Motor neuron (in vitro differentiated cells): ENCODE measurements around the gene CELA2B. TPM values are rescaled to one million over a fixed set of nuclear protein-coding genes. Genes with fewer than 3 reads are reported as not detected.
A peak's percentile ranks its signal among the peaks of the same experiment; 100 is the strongest.
"Not testable (repeated sequence)": the region's sequence is repeated elsewhere in the genome, so short reads cannot be mapped to it uniquely, and the experiment has no call there.

ENCODE experiments used
- ATAC-seq, 8 experiments: fragments of 200-7000 bp; cut with Tn5 transposase; replicated peaks in 6 of 8; 2 replicates each; pipeline ENCODE4 v1.8.0; 2021; ENCODE audit warnings: mild to moderate bottlenecking in 8 of 8, moderate library complexity in 8 of 8
- H3K27ac ChIP-seq, 2 donors: fragments of 250-450 bp; sonication (Bioruptor Pico); 2 replicates each; pipeline ENCODE4 v1.9.0; 2021; ENCODE audit warnings: antibody characterized with exemption in 2 of 2, mild to moderate bottlenecking in 2 of 2, moderate library complexity in 1 of 2
- H3K4me1 ChIP-seq, 2 donors: fragments of 250-450 bp; sonication (Bioruptor Pico); replicated peaks in 1 of 2; 2 replicates each; pipeline ENCODE4 v1.6.1; 2021; ENCODE audit warnings: antibody characterized with exemption in 2 of 2, mild to moderate bottlenecking in 2 of 2, moderate library complexity in 1 of 2
- H3K4me3 ChIP-seq, 5 donors: fragments of 250-450 bp; sonication (Bioruptor Pico); 2 replicates each; pipeline ENCODE4 v1.9.0; 2021; ENCODE audit warnings: antibody characterized with exemption in 5 of 5, mild to moderate bottlenecking in 5 of 5, moderate library complexity in 4 of 5
- WGBS, 10 experiments: fragments of 450-650 bp; shearing (Covaris generic); methylation state at CpG; one replicate each; pipeline ENCODE4 v1.0.0; 2022; 5-methylcytosine and 5-hydroxymethylcytosine counted together
- in situ Hi-C, 9 experiments: fragments of 400-800 bp; cut with MboI; loops; one replicate each; pipeline ENCODE4 v1.15.0; 2021; ENCODE audit warnings: low sequenced_read_pairs in 9 of 9, low pct_unique_long_range_greater_than_20kb in 2 of 9; ENCODE audit not compliant: unreplicated experiment in 9 of 9
- total RNA-seq, 8 experiments: library from RNA; unstranded; fragments of 300-600 nt; gene quantifications; 2 replicates each; pipeline versions ENCODE4 v1.2.3 to v1.2.4, GENCODE V29; 2022

The CELA2B gene
- total RNA-seq, 8 experiments from 2014 or later: not detected

DNA sequence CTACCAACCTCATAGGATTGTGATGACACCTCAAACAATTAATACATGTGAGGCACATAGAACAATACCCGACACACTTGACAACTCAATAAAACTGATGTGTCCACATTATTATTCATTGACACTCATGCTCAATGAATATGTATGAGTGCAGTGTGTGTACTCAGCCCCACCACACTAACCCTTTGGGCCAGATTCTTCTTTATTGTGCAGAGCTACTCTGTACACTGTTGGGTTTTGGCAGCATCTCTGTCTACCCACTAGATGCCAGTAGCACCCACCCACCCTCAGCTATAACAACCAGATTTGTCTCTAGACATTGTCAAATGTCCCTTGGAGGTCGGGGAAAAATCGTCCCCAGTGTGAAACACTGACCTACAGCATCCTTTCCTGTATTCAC, 38.0 kb downstream of the CELA2B start:
- WGBS, 10 experiments: 57 to 100% (median 80%) methylated on average over 1 to 3 of the region's 3 CpGs; no CpG with 5 or more reads in 2 of the 10 experiments
- Histone ChIP-seq H3K4me3 (no peak overlapping the region), H3K27ac (no peak overlapping the region), H3K4me1 (no peaks in the 10 kb centered on the region)
- peak in 7 of 8 experiments; percentile 30 to 78 (median 52) for ATAC-seq
- in situ Hi-C loops: no loop called here

- in situ Hi-C loops, H3K4me1 ChIP-seq, H3K27ac ChIP-seq, ATAC-seq, H3K4me3 ChIP-seq: not testable (repeated sequence)
- 91 to 100% (median 100%) methylated on average over 1 to 5 of the region's 5 CpGs; no CpG with 5 or more reads in 3 of the 10 experiments for WGBS, 10 experiments
These were observed 38.7 kb downstream of the CELA2B start for GRCh38 chr1:15514557-15514956.

DNA sequence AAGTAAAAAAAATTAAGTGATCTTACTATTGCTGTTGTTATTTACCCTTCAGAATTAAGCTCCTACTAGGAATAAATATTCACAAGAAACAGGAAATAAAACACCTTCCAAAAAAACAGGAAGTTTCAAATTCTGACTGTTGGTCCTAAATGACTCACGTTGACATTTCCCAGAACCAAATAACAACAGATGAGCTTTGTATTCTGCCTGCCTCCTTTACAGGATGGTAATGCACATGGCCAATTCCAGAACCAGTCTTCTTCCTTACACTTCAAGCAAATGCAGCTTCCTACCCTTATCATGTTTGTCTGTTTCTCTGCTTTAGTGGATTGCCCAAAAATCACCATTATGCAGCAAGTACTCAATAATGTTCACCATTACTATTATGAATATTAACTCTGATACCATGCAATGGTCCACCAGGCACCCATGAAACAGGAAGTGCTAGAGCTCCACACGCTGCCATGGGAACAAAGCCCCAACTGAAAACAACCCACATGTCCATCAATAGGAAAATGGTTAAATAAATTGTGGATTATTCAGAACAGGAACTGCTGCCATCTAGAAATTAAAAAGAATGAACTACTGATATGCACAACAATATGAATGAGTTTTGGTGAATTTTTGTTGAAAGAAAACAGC, 39.2 kb downstream of the CELA2B start:
- 39 to 100% (median 84%) methylated on average over 1 to 2 of the region's 2 CpGs for WGBS, 10 experiments
- Histone ChIP-seq H3K4me1 (no peaks in the 10 kb centered on the region), H3K27ac (no peak overlapping the region), H3K4me3 (no peak overlapping the region)
- in situ Hi-C loops: no loop called here
- ATAC-seq: peak in 1 of 8 experiments; percentile 18

DNA sequence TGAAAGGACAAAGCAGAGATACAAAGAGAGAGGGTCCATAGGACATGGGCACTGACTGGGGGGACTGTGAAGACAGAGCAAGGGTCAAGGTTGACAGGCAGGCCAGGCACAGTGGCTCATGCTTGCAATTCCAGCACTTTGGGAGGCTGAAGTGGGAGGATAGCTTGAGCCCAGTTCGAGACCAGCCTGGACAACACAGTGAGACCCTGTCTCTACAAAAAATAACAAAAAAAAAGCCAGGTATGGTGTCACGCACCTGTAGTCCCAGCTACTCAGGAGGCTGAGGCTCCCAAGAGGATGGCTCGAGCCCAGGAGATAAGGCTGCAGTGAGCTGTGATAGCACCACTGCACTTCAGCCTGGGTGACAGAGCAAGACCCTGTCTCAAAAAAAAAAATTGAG, 43.7 kb downstream of the CELA2B start:
- ATAC-seq: no peak
- Histone ChIP-seq H3K4me3 (no peak overlapping the region), H3K27ac (no peak overlapping the region), H3K4me1 (peaks cover 2 to 8% of the 10 kb centered on the region in 2 donors)
- 80 to 100% (median 92%) methylated on average over 1 to 3 of the region's 3 CpGs; no CpG with 5 or more reads in 4 of the 10 experiments for WGBS, 10 experiments
- in situ Hi-C loops: no loop called here

DNA sequence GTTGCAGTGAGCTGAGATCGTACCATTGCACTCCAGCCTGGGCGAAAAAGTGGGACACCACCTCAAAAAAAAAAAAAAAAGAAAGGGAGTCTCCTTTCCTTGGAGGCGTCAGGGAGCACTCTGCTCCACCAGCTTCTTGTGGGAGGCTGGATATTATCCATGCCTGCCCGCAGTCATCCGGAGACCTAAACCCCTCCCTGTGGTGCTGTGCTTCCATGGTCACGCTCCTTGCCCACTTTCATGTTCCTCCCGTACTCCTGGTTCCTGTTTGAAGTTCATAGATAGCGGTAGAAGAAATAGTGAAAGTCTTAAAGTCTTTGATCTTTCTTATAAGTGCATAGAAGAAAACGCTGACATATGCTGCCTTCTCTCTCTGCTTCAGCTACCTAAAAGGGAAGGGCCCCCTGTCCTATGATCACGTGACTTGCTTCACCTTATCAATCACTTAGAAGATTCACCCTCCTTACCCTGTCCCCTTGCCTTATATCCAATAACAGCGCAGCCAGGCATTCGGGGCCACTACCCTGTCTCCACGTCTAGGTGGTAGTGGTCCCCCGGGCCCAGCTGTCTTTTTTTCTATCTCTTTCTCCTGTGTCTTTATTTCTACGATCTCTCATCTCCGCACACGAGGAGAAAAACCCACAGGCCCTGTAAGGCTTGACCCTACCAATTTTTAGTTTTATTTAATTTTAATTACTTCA, 45.5 kb downstream of the CELA2B start:
- peaks cover 7 to 12% of the 10 kb centered on the region in 2 donors for H3K4me1 ChIP-seq
- WGBS, 10 experiments: 73 to 100% (median 88%) methylated on average over 1 to 11 of the region's 17 CpGs; no CpG with 5 or more reads in 1 of the 10 experiments
- H3K4me3 ChIP-seq, H3K27ac ChIP-seq, ATAC-seq, in situ Hi-C loops: not testable (repeated sequence)

DNA sequence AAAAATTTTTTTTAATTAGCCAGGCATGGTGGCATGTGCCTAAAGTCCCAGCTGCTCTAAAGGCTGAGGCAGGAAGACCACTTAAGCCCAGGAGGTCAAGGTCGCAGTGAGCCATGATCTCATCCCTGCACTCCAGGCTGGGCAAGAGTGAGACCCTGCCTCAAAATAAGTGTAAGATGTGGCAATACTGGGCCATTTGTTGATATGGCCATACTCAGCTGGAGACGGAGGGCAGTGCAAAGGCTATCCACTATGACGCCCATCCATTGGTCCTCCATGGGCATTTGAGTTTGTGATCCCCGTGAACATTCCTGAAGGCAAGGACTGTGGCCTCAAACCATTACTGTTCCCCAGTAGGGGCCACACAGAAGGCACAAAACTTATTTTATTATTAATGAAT, 46.6 kb downstream of the CELA2B start:
- Histone ChIP-seq H3K27ac (no peak overlapping the region), H3K4me1 (peaks cover 7 to 14% of the 10 kb centered on the region in 2 donors), H3K4me3 (no peak overlapping the region)
- in situ Hi-C loops: no loop called here
- ATAC-seq: no peak
- whole genome bisulfite sequencing, 10 experiments: 80 to 100% (median 96%) methylated on average over 1 to 4 of the region's 4 CpGs; no CpG with 5 or more reads in 3 of the 10 experiments

GRCh38 chr1:15523104-15524020, 47.5 kb downstream of the CELA2B start:
- no peak for ATAC-seq

DNA sequence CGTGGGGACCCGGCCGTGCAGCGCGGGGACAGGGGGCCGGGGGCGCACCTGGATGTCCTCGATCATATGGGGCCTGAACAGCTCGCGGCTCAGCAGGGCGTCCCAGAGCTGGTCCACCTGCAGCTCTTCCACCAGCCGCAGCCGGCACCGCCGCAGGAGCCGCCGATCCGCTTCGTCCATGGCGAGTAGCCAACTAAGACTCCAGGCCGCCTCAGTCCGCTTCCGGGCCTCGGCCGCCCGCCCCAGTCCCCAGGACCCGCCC, 48.0 kb downstream of the CELA2B start, which contains the start of gene CASP9:
CASP9 (minus strand) TSS at position 195 of the 262 bp plus-strand sequence; CDS start at position 180, 15 bp downstream.
- H3K4me1 ChIP-seq: peaks cover 7 to 17% of the 10 kb centered on the region in 2 donors
- no peak for ATAC-seq
- H3K27ac ChIP-seq: peak within 1 kb of the TSS; percentile 94 to 99
- peak within 1 kb of the TSS; percentile 60 to 92 (median 76) for H3K4me3 ChIP-seq
- in situ Hi-C loops: no loop called here
- 0% methylated on average over 2 to 5 of the region's 27 CpGs; no CpG with 5 or more reads in 8 of the 10 experiments for WGBS, 10 experiments

More at GRCh38 chr1:15523104-15524020, 47.5 kb downstream of the CELA2B start:
- in situ Hi-C loops: no loop called here
- Histone ChIP-seq H3K4me1 (peaks cover 7 to 17% of the 10 kb centered on the region in 2 donors), H3K4me3 (peak overlapping the region; percentile 60 to 92 (median 76)), H3K27ac (peak overlapping the region; percentile 74 to 78)
- WGBS, 10 experiments: 0 to 100% (median 55%) methylated on average over 1 to 18 of the region's 18 CpGs; no CpG with 5 or more reads in 1 of the 10 experiments

GRCh38 chr1:15524283-15525049, 48.6 kb downstream of the CELA2B start:
- peak overlapping the region; percentile 60 to 92 (median 76) for H3K4me3 ChIP-seq
- no CpG with 5 or more reads among the region's 88 CpGs for WGBS, 10 experiments
- in situ Hi-C loops: no loop called here
- H3K4me1 ChIP-seq: peaks cover 7 to 17% of the 10 kb centered on the region in 2 donors
- peak; percentile 22 to 64 (median 60) for ATAC-seq
- peak overlapping the region; percentile 94 to 99 for H3K27ac ChIP-seq

DNA sequence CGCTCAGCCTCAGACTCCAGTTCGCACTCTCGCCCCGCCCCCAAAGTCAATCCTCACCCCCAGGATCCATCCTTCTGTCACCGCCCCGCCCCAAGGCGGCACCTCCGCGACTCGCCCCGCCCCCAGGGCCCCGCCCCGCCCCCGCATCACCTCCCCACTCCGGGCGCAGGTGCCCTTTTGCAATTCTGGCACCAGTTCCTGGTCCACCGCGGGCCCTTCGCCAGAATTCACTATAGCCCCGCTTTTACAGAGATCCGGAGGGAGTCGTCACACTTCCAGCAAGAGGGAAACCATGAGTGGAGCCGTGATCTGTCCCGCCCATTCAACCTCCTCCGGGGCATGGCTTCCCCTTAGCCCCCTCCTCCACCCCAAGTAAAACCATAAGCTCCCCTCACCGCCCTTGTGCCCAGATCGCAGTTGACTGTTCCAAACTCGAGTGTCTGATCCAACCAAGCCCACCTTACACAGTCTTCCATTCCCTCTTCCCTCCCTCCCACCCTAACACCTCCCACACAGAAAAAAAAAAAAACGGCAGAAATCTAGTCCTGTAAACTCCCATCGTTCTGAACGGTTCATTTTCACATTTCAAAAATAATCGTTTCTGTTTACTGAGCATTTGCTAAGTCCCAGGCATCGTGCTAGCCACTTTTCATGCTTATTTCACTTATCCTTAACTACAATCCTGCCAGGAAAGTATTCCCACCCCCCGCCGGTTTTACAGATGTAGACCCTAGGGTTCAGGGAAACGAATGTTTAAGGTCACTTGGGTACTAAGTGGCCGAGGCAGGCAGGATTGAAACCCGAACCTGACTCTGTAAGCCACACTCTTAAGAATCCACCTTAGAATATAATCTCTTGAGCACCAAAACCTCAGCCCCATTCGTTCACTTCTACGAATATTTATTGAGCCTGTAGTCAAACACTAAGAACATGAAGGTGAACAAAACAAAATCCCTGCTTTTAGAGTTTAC, 49.4 kb downstream of the CELA2B start:
- in situ Hi-C loops: no loop called here
- peak overlapping the region; percentile 60 to 92 (median 76) for H3K4me3 ChIP-seq
- peak; percentile 31 to 59 (median 52) for ATAC-seq
- peak overlapping the region; percentile 42 to 45 for H3K27ac ChIP-seq
- WGBS, 10 experiments: 0 to 16% (median 3%) methylated on average over 1 to 15 of the region's 40 CpGs
- peaks cover 7 to 17% of the 10 kb centered on the region in 2 donors for H3K4me1 ChIP-seq

GRCh38 chr1:15526021-15526489, 50.2 kb downstream of the CELA2B start:
- Histone ChIP-seq H3K4me3 (peak overlapping the region; percentile 60 to 92 (median 81)), H3K4me1 (peaks cover 7 to 17% of the 10 kb centered on the region in 2 donors), H3K27ac (no peak overlapping the region)
- 0 to 71% (median 12%) methylated on average over 1 to 9 of the region's 9 CpGs; no CpG with 5 or more reads in 2 of the 10 experiments for WGBS, 10 experiments
- no peak for ATAC-seq
- in situ Hi-C loops: no loop called here
